Right forelimb (tissue), 1 donor: ENCODE measurements around the gene ZC3H12C.

Source experiments
- DNase-seq: peaks from one replicate; pipeline ENCODE4 v3.0.0-alpha.2; 2018

The ZC3H12C gene

DNA sequence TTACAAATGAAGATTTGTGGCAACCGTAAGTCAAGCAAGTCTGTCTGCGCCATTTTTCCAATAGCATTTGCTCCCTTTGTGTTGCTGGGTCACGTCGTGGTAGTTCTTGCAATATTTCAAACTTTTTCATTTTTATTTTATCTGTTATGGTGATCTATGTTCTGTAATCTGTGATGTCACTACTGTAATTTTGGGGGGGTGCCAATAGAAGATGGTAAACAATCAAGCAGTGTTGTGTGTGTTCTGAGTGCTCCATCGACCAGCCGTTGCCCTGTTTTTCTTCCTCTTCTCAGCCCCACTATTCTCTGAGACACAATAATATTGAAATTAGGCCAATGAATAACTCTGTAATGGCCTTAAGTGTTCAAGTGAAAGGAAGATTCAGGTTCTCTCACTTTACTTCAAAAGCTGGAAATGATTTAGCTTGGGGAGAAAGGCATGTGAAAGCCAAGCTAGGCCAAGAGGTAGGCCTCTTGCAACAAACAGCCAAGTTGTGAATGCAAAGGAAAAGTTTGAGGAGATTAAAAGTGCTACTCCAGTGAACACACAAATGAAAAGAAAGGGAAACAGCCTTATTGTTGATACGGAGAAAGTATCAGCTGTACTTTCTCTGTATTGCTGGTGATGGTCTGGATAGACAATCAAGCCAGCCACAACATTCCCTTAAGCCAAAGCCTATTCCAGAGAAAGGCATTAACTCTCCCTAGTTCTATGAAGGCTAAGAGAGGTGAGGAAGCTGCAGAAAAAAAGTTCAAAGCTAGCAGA lies 7.5 kb downstream of the ZC3H12C start:
- no peak for DNase-seq

DNA sequence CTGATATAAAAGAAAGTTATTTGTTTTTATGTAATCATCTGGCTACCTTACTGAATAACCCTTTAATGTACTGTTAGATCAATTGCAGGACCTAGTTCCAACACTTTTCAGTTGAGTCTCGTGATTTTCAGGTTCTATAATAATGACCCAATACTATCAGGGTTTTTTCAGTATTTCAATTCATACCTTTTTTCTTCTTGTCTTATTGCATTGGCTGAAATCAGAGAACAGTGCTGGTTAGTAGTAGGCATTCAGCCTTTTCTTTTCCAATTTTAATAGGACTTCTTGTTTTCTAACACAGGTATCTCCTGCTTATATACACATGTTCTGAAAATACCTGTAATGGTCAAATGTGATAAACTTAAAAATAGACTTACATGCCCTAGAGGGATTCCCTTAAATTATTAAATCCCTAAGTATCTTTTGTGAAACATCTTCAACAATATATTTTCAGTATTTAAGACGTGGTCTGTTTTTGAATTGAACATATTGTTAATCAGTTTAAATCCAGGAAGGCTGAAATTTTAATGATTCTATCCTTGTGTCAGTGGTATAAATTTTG lies 13.6 kb downstream of the ZC3H12C start:
- no peak for DNase-seq

DNA sequence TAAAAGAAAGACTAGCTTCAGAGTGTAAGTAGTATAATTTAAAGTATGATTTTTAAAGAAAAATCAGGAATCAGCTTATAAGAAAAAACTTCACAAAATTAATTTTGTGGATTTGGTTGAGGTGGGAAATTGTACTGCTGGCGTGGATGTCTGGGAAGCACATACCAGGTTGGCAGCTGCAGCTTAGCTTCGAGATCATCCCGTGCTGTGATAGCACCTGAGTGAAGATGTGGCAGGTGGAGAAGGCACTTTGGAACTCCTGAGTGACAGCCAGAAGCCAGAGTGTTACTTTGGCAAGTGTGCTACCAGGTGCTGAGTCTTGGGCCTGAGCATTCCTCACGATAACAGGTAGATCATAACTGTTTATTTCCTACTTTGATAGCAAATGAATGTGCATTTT lies 17.7 kb downstream of the ZC3H12C start:
- DNase-seq, result no peak

DNA sequence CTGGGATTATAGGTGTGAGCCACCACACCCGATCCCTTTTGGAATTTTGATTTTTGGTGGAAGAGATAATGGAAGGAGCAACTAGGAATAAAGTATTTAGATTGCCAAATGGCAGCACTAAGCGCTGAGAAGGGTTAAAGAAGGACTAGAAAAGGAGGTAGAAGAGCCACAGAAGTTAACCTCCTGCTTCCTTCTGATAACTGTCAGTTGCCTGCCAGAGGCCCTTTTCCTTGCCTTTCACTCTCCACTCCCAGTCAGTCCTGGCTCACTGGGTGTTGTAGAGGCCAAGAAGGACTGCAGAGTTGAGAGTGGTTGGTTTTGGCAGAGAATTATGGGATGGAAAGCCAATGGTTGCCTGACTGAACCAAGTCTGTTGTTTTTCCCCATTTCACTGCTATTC lies 19.3 kb downstream of the ZC3H12C start:
- no peak for DNase-seq

DNA sequence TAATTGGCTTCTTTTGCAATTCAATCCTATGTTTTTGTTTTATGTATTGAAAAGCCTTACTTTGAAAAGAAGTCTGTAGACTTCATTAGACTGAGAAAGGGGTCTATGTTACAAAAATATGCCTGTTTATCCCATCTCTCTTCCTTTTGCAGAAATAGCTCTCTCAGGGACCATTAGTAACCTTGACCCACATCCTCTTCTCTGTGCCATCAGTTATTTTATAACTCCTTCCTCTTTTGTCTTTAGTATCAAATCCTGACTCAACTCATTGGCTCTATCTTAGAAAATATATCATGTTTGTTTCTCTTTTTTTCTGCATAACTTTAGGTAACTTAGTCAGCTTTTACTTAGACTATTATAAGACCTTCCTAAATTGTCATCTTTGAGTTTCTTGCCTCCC lies 20.3 kb downstream of the ZC3H12C start:
- DNase-seq, result no peak

DNA sequence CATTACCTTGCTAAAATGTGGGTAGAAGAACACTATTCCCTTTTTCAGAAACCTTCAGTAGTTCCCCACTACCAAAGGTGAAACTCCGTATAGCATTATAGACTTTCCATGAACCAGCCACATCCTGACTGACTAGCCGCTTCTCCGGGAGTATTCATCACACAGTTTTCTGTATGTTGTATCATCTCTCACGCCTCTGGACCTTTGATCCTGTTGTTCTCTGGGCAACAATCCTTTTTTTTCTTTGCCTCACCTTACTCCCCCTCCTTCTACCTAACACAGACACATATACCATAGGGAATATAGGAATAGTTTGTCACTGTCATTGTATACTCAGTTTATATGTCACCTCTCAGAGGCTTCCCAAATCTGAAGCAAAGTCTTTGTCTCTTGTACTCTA lies 20.8 kb downstream of the ZC3H12C start:
- DNase-seq, result no peak

DNA sequence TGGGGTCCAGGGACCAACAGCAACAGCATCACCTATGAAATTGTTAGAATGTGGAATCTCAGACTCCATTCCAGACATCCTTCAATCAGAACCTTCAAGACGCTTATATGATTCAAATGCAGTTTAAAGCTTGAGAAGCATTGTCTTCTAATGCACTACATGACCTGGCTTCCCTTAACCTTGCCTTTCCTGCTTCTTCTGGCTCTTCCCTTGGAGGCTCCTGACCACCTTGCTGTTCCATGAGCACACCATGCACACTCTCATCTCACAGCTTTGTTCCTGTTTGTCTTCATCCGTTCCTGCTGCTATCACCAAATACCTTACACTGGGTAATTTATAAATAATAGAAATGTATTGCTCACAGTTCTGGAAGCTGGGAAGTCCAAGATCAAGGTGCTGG lies 26.1 kb downstream of the ZC3H12C start:
- DNase-seq, result no peak

DNA sequence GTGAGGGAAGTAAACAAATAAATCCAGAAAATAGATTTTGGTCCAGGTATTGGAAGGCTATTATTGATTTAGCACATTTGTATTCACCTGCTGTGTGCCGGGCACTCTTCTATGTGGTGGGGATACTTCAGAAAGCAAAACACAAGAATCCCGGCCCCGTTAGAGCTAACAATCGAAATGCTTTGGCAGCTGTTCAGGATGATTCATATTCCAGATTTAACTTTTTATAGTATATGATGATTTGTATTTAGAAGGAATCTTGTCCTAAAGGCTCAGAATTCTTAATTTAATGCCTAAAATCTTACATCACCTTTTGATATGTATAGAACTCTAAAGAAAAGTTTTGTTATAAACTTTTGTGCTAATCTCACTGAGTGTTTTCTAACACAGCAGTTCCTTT lies 28.0 kb downstream of the ZC3H12C start:
- DNase-seq, result no peak

DNA sequence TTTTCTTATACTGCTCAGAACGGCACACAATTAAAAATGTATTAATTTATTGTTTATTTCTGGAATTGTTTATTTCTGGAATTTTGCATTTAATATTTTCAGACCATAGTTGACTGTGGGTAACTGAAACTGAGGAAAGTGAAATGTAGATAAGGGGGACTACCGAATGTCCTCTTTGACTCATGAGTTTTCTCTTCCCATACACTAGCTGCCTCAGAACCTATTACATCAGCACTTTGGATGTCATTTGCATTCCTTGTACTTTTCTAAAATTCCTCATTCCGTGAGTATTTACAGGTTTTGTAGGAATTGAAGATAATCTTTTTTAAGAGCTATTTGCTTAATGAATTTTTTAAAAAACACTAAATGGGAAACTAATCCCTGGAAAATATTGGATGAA lies 29.8 kb downstream of the ZC3H12C start:
- DNase-seq, result no peak

DNA sequence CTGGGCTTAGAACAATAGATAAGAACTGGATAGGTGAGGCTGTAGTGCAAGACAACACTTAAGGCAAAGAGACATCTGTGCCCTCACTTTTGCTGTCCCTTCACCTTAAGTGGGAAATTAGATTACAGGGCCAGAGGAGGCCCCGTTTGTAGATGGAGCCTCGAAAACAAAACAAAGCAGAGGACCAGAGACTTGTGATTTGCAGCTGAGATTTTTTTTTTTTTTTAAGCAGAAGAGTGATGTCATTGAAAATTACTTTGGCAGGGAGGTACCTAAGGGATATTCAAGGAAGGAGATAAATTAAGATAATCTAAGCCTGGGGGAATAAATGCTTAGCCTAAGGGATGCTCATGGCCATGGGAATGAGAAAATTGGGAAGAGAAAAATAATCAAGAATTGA lies 31.4 kb downstream of the ZC3H12C start:
- DNase-seq, result no peak

DNA sequence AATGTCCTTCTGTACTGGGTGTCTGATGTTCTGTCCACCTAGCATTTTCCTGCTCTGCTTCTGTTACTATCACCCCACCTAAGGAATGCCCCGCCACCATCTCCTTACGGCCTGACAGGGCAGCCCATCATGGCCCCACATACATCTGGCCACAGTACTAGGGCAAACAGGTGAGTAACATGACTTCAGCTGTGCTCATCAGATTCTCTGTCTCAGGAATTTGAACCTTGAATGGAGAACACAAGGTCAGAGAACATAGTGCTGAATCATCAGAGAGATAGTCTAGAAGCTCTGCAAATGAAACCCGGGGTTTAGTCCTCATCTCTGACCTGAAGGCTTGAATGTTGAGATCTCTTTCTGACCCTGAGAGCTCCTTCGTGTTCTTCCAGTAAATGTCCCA lies 32.4 kb downstream of the ZC3H12C start:
- no peak for DNase-seq

DNA sequence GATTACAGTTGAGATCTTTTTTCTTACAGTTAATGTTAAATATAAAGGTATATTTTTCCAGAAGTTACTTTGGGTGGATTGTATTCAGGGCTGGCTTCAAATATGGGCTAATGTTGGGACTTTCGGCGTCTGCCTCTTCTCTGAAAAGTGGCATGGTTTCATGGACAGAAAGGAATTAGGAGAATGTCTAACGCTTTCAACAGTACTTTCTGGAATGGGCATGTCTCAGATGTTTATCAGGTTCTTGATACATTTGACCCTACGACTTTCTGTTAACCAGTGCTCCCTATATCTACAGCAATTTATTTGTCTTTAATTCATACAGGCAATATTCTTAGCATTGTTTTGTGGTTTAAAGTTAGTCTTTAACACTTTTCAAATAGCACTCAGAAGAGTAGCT lies 33.7 kb downstream of the ZC3H12C start:
- DNase-seq, result no peak

DNA sequence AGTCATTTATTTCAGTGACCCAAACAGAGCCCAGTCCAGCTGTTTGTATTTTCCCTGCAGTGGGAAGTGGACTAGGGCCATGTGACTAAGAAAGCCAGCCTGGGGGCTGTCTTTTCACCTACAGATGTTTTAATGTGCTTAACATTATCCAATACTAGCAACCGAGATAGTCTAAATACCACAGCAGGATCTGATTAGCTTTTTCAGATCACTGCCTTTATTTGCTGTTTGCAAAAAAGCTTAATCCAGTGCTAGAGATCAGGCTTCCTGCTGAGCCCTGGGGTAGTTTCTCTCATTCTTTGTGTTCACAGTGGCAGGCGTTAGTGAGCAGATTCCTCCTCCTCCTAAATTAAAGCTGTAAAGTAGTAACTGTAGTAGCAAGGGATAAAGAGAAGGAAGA lies 35.0 kb downstream of the ZC3H12C start:
- DNase-seq, result no peak

DNA sequence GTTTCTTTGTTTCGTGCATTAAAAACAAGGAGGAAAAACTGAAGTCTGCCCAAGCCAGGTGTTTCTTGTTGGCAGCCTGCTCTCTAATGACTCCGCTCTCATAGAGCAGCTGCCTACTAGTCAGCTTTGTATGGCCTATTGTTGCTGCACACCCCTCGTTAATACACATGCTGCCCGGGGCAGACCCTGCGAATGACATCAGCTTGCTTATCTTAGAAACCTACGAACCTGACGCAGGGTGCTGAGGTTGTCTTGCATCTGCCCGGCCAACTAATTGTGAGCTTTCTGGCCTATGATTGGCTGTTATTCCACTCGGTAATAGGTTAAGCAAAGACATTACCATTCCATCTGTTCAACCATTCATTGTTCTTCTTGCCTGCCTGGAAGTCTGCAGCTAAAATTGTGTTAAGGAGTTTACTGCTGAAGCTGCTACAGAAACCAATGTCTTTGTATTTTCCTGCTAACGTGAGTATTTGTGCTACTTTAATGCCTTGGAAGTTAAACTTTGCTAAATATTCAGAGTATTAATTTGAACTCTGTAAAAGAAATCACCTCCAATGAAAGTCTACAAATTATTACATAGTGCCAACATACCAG lies 37.5 kb downstream of the ZC3H12C start:
- DNase-seq, result peak; percentile 58

DNA sequence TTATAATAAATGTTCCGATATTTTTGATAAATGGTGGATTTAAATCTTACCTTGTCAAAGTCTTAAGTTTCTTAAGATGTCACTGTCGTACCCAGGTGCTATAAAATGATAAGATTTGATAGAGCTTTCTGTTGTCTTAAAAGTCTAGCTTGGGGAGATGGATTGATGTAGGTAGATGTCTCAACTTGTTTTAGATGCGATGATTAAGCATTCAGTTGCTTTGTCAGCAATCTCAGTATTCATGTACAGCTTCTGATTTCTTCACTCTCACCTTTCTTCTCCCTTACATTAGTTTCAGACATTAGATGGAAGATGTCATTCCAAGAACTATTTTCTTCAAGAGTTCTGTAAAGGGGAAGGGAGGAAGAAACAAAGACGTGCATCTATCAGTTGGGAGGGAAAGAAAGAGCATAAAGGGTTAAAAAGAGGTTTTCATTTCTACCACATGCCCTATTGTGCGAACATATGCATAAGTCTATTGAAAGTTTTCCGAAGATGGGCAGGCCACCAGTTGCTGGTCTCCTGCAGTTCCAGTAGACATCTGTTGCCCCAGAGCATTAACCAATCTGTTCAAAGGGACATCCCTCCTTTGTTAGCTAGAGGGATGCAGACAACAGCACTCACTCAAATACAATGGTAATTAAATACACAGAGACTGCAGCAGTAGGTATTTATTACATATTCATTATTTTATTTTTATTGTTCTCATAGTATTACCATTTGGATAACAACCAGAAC lies 38.4 kb downstream of the ZC3H12C start:
- no peak for DNase-seq

DNA sequence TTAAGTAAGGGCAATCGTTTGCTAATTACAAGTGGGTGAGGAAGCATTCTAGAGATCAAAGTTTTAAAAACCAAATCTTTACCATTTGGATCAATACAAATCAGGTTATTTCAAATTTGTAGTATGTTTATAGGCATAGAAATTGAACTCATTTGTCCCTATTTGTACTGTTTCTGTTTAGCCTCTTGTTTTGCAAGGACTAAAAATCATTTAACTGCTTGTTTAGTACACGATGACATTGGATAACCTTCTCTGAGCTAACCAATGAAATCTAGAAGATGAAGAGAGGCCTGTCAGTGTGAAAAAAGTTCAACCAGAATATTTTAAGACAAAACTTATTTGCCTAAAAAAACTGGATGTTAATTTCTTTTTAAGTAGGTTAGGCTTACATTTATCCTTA lies 40.0 kb downstream of the ZC3H12C start:
- DNase-seq, result no peak

DNA sequence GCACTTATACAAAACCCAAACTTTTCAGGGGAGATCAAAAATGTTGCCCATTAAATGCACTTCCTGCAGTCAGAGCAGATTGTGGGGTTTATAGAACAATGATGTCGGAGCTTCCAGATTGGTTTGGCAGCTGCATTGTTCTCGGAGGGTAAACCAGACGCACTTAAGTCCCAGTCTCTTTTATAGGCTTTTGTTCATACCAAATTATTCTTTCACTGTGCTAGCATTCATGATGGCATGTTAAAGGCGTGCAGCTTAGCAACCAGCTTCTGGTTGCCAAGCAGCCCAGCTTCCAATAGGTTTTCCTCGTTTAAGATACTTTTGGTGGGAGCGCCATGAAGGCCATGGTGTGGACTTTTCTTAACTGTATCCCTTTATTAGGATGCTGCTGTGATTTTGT lies 40.9 kb downstream of the ZC3H12C start:
- DNase-seq, result no peak

DNA sequence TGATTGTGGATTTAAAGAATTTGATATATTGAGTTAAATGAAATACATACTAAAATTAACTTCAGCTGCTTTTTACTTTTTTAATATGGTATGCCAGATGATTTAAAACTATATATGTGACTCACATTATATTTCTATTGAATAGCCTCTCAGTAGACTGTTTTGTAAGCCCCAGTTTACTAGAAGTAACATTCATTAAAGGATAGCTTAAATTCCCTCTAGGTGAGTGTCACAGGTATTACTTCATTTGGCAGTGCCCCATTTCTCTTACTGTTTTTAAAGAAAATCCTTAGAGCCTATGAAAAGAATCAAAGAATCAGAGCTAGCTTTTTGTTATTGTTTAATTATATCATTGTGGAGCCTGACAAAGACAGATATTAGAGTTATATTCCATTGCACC lies 48.6 kb downstream of the ZC3H12C start:
- no peak for DNase-seq

DNA sequence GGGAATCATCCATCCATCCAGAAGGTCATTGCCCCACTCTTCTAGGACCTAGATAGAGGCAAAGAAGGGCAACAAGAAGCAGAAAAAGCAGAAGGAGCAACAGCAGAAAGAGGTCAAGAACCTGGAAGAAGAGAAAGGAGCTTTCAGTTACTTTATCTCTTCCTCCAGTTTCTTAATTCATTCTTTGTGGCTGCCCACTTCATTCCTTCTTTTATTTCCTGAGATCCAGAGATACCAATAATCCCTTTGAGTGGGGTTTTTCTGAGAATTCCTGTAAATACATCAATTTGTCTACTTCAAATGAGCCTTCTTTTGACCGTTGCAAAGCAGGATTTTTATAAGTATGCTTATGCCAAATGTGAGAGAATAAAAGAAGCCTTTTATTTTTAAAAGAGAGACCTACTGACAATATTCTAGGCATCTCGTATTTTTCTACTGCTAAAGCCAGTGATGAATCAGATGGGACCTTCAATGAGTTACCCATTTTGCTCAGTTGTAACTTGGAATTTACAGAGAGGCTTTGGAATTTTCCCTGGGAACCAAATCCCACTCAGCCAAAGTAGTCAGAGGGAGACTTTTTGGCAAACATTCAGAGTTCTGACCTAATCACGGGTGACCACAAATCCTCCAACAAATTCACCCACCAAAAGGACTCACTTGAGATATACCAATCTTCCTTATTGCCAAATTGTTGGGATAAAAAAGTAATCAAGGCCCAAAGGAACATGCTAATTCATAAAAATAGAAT lies 54.9 kb downstream of the ZC3H12C start:
- DNase-seq, result no peak

DNA sequence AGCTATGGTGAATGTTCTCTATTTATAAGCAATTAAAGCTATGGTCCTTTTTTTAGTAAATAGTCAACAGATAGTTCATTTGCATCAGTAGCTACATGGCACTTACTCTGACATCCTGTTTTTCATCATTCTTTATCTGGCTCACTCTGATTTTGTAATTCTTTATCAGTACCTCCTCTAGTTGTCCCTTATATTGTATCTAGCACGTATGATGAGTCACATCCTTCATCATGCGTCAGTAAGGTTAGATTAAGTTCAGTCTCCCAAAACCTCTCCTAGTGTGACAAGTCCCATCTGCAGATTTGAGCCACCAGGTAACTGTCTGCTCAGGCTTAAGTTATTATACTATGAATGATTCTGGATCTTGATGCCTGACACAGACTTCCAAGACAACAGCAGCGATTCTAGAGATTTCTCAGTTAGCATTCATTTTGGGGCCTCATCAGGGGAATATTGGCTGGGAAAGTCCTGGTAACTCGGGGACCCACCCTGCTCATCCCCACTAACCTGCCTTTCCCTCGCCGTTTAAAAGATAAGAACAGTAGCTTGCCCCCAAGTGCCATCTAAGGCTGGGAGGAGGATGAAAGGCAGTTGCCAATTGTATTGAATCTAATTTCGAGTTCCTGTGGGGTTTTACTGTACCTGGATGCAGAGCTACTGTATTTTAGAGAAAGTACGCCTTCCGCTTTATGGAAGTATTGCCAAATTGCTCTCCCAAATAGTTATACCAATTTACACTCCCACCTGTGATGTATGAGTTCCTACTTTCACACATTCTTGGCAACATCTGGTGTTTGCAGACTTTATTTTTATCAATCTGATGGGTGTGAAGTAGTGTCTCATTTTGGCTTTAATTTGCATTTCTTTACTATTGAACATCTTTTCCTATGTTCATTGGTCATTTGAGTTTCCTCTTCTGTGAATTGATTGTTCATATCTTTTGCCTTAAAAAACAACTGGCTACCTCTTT lies 55.9 kb downstream of the ZC3H12C start:
- DNase-seq, result no peak

DNA sequence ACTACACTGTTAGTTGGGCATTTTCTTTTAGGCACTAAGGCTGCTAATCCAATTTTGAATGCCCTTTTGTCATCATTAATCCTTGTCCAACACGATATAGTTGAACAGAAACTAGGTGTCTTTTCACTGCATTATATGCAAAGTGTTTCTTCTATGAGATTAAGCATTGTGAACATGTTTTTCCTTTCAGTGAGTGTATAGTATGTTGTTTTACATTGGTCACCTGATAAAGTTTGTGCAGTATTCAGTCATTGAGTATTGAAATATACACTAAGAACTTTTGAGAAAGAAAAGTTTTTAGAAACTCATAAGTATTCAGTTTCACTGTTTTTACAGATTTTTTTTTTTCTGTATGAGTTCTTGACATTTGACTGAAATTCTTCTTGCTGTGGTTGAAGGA lies 59.0 kb downstream of the ZC3H12C start:
- DNase-seq, result no peak

DNA sequence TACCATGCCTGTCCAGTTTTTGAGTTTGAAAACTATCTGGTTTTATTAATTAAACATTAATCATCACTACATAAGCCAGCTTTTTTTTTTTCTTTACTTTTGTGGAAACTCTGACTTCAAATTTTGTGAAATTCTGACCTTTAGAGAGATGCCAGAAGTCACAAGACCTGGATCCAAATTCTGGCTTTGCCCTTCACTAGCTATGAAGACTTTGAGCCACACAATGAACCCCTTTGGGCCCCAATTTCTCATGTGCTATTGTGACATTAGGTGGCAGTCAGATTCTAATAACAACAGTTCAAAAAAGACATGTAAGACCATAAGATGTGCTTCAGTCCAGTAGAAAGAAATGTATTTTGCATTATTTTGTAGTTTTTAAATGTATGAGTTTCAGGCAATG lies 60.3 kb downstream of the ZC3H12C start:
- no peak for DNase-seq
